HG03095 (cell line): ENCODE results near the gene TIMM8B.
"Not testable (repeated sequence)": the region's sequence is repeated elsewhere in the genome, so short reads cannot be mapped to it uniquely, and the experiment has no call there.

Experiments
- ATAC-seq: cut with Tn5 transposase; IDR thresholded peaks from one replicate; pipeline ENCODE4 v1.9.1; 2021; ENCODE audit warnings: moderate library complexity; ENCODE audit not compliant: unreplicated experiment

The TIMM8B gene

DNA sequence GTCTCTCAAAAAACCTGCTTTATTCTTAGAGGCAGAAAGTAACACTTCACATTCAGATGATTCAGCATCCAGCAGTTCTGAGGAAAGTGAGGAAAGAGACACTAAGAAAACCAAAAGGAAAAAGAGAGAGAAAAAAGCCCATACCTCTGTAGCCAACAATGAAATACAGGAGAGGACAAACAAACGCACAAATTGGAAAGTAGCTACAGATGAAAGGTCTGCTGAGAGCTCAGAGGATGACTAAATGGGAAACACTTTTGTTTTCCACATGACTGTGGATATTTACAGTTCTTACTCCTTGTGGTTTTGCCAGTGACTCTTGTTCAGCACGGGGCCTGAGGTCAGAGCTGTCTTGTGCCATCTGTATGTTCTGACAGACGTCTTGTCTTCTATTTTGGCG, 3.8 kb downstream of the TIMM8B start:
- no peak for ATAC-seq

DNA sequence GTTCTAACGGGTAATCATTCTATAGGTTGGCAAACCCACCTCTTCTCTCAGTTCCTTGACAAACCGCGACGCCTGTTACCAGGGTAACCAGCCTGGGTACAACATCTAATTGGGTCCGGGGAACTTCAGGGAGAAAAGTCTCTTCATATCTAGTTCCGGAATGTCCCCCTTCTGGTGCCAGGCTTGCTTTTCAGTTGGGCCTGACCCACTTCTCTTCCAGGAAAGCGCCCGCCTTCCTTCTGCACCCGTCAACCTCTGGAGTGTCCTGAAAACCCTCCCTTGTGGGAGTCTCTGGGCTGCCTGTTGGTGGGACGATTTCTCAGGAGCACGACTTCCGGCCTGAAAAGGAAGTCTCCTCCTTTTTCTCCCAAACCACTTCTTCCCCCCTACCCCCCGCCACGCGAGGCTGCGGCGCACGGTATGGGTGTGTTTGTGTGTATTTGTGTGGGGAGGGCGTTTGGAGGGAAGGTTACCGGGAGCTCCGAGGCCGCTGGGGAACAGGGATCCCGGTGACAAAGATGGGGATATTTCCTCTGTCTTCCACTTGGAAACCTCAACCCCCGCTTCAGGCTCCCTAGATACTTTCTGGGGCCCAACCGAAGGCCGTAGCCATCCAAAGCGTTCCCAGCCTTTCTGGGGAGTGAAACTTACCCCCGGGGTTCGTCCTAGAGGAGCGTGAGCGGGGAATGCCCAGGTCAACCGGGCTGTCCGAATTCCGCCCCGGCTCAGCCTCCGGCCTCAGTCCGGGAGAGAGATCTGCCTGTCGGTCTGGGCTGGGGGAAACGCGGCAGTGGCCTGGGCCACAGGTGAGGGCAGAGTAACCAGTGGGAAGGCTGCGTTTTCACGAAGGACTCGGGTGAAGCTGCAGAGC, 12.4 kb downstream of the TIMM8B start, which contains the start of the genes NKAPD1 and PIH1D2:
Gene NKAPD1 (plus strand): TSS at position 359 of the 871 bp plus-strand sequence. CDS start 1,276 bp downstream, outside the sequence.
Gene PIH1D2 (minus strand): TSS at position 77 of the 871 bp plus-strand sequence. CDS start 843 bp downstream, outside the sequence.
- peak; percentile 77 for ATAC-seq

DNA sequence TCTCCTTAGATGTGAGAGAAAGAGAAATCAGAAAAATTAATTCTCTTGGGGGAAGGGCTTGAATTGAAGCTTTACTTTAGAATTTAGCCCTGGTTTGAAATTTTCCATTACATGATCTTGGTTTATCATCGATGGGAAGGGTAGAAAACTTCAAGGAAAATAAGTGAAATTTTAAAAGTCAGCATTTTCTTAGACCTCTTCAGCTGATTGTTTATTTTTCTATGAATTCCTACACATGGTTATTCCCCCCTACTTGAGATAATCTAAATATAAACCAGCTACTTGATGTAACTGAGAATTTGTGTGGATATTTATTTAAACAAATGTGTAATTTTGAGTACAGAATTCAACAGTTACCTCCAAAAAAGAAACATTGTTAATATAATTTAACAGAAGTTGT, 23.6 kb downstream of the TIMM8B start:
- ATAC-seq: no peak

DNA sequence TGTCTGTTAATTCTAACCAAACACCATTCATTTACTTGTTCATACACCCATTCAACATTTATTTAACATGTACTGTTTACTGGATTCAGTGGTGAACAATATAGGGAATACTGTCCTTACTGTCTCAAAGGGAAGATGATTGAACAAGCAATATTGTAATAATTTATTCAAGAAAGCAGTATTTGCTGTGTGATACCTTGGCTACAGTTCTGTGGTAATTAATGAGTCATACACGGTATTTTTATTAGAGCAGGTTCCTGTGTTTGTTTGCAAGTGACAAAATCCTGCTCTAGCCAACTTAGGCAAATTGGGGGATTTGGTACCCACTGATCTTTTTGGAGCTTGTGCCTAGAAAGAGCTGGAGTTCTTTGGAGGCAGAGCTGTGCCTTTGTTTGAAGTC, 28.5 kb downstream of the TIMM8B start:
- ATAC-seq: no peak

DNA sequence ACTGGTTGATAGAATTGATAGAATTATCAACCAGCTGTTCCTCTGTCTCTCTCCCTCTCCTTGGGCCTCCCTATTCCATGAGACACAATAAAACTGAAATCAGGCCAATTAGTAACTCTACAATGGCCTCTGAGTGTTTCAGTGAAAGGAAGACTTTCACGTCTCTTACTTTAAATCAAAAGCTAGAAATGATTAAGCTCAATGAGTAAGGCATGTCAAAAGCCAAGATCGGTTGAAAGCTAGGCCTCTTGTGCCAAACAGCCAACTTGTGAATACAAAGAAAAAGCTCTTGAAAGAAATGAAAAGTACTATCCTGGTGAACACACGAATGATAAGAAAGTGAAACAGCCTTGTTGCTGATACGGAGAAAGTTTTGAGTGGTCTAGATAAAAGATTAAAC, 29.4 kb downstream of the TIMM8B start:
- ATAC-seq: no peak

DNA sequence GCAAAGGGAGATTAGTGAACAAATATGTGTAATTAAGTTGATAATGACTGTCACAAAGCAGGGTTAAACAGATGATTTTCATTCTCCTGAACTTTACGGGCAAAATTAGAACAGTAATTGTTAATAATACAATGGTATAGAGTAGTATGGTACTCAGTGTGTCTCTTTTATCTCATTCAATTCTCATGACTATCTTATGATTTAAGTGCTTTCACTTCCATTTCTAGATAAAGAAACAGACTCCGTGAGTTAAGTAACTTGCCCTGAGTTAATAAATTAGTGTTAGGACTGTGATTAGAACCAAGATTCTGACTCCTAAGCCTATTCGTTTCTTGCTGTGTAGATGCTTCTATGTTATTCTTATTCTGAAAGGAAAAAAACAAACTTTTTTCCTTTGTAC, 34.8 kb downstream of the TIMM8B start:
- ATAC-seq: no peak

DNA sequence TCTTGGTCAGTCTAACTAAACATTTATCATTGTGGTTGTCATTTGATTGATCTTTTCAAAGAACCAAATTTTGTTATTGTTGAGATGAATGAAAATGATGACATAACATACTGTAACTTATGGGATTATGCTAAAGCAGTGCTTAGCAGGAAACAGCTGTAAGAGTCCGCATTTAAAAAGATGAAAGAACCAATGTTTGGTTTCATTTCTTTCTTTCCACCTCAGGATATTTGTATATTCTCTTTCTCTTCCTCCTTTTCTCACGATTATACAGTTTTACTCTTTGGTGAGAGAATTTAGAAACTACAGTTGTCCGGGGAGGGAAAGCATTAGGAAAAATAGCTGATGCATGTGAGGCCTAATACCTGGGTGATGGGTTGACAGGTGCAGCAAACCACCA, 35.8 kb downstream of the TIMM8B start:
- peak; percentile 90 for ATAC-seq

DNA sequence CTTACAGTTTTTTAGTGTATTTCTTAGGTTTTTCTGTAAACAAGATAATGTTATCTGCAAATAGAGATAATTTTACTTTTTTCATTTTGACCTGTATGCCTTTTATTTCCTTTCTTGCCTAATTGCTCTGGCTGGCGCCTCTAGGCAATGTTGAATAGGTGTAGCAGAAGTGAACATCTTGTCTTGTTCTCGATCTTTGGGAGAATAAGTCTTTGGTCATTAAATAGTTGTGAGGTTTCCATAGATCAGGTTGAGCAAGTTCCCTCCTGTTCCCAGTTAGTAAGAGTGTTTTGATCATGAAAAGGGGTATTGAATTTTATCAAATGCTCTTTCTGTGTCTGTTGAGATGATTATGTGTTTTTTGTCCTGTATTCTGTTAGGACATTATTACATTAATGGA, 36.8 kb downstream of the TIMM8B start:
- ATAC-seq: no peak

DNA sequence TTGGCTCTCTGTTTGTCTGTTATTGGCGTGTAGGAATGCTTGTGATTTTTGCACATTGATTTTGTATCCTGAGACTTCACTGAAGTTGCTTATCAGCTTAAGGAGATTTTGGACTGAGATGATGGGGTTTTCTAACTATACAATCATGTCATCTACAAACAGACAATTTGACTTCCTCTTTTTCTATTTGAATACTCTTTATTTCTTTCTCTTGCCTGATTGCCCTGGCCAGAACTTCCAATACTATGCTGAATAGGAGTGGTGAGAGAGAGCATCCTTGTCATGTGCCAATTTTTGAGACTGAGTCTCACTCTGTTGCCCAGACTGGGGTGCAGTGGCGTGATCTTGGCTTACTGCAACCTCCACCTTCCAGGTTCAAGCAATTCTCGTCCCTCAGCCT, 38.3 kb downstream of the TIMM8B start:
- ATAC-seq: not testable (repeated sequence)

DNA sequence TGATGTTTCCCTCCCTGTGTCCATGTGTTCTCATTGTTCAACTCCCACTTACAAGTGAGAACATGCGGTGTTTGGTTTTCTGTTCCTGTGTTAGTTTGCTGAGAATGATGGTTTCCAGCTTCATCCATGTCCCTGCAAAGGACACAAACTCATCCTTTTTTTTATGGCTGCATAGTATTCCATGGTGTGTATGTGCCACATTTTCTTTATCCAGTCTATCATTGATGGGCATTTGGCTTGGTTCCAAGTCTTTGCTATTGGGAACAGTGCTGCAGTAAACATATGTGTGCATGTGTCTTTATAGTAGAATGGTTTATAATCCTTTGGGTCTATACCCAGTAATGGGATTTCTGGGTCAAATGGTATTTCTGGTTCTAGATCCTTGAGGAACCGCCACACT, 39.9 kb downstream of the TIMM8B start:
- ATAC-seq: not testable (repeated sequence)

DNA sequence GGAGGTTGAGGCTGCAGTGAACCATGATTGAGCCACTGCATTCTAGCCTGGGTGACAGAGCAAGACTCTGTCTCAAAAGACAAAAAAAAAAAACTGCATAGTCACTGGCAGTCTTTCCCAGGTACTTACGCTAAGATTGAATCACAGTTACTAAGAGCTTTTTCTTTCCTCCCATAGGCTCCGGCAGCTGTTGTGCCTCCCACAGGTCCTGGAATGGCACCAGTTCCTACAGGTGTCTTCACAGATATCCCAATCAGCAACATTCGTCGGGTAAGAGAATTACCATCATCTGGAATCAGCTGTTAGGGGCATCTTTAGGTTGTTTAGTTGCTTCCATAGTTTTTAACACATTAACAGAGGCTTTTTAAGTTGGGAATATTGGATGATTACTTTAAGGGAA, 41.6 kb downstream of the TIMM8B start:
- no peak for ATAC-seq

DNA sequence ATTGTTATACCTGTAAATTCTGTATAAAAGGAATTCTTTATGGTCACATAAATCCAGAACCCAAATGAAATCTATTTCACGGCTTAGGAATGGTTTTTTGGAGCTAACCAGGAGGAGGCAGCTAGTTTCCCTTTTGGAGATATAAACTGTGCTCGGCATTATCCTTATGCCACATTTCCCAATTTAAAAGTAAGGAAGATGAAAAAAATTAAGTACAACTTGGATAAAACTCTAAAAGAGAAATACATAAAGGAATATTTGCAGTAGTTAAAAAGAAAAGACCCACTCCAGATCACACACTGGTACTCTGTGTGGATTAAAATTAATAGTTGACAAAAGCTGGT, 43.6 kb downstream of the TIMM8B start:
- ATAC-seq: no peak

DNA sequence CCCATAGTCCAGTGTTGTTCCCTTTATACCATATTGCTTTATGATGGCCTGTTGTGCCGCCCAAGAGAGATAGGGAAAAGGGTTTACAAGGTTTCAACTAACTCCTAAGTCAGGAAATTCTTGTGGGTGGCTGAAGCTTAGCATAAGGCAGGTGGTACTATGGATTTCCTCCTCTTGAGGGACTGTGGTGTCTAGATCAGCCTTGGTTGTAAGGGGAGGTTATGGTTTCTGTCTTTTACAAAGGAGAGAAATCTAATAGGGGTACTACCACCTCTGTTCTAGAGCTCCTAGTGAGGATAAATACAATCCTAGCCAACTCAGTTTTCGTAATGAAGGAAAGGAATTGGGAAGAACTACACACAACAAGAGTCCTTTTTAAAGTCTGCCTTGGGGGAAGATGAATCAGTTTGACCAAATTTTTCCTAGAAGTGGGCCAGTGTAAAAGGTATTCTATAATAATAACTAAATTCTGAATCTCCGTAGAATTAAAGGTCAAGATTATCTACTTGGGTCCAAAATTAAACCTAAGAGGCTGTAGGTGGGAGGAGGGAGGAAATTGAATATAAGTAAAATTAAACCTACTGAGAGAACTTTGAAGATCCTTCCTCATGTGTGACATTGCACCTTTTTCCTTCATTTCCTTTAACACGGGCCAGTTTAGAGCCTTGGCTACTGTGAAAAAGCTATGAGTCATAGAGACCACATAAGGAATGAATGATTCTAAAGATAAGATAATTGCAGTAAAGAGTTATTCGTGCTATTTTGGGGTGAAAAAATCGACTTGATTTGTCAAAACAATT, 44.2 kb downstream of the TIMM8B start:
- ATAC-seq: no peak

DNA sequence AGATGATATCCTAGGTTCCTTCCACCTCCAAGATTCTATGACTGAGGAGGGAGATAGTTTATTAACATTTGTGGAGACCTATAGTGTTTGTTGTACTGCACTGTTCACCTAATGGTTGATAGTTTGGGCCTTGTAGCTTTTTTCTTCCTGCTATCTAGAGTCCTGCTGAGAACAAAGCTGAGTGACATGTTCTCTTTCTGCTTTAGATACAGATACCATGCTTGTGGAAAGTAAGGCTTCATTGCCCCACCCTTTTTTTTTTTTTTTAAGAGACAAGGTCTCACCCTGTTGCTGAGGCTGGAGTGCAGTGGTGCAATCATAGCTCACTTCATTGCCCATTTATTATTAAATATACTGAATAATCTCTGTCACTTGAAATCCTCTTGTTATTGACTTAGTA, 49.0 kb downstream of the TIMM8B start:
- ATAC-seq: no peak
